ENCODE data around the gene LIFR. TPM values are rescaled to one million over a fixed set of nuclear protein-coding genes. Genes with fewer than 3 reads are reported as not detected.

LIFR gene
- polyA plus RNA-seq, 1 experiment, result 2.7 TPM

GRCh38 chr5:38589629-38590028, 33.2 kb upstream of the LIFR start:
- Histone ChIP-seq H3K27me3 (ENCODE audit: control insufficient read depth, insufficient read depth, low read length) (no peaks in the 10 kb centered on the region), H3K4me3 (ENCODE audit: low read depth, low read length) (no peak overlapping the region), H3K36me3 (ENCODE audit: control insufficient read depth, insufficient read depth, low read length) (no peaks in the 10 kb centered on the region)
- POLR2A ChIA-PET, result interaction anchor here (0.7 kb wide), 1 partner anchor 27 kb away, joined by 3 read pairs; no protein-coding TSS in a partner anchor
- no peak for TF ChIP-seq CTCF (IDR thresholded peaks at IDR 0.05; ENCODE audit: insufficient read depth, low read depth, low read length)
- no peak for DNase-seq (ENCODE audit: low read depth)
- CTCF ChIA-PET, result interaction anchor here (0.9 to 1.0 kb wide), 2 partner anchors 50 to 77 kb away, joined by 3 read pairs; no protein-coding TSS in a partner anchor

GRCh38 chr5:38585816-38586215, 29.4 kb upstream of the LIFR start:
- POLR2A ChIA-PET, result no interaction called here
- no peak for DNase-seq (ENCODE audit: low read depth)
- peaks cover 5% of the 10 kb centered on the region for H3K27me3 ChIP-seq (ENCODE audit: control insufficient read depth, insufficient read depth, low read length)
- no peak for TF ChIP-seq CTCF (IDR thresholded peaks at IDR 0.05; ENCODE audit: insufficient read depth, low read depth, low read length)
- H3K4me3 ChIP-seq (ENCODE audit: low read depth, low read length), result no peak overlapping the region
- no peaks in the 10 kb centered on the region for H3K36me3 ChIP-seq (ENCODE audit: control insufficient read depth, insufficient read depth, low read length)
- CTCF ChIA-PET, result interaction anchor here (1.3 kb wide), 1 partner anchor 20 kb away, joined by 3 read pairs; no protein-coding TSS in a partner anchor

- POLR2A ChIA-PET, result no interaction called here
- DNase-seq (ENCODE audit: low read depth), result no peak
These were observed 27.1 kb upstream of the LIFR start for GRCh38 chr5:38583500-38583899.

GRCh38 chr5:38582975-38583319, 26.5 kb upstream of the LIFR start:
- no peaks in the 10 kb centered on the region for H3K36me3 ChIP-seq (ENCODE audit: control insufficient read depth, insufficient read depth, low read length)
- no peak overlapping the region for H3K4me3 ChIP-seq (ENCODE audit: low read depth, low read length)
- no peak for DNase-seq (ENCODE audit: low read depth)
- POLR2A ChIA-PET, result no interaction called here
- CTCF ChIA-PET, result no interaction called here
- peaks cover 6% of the 10 kb centered on the region for H3K27me3 ChIP-seq (ENCODE audit: control insufficient read depth, insufficient read depth, low read length)
- TF ChIP-seq CTCF (IDR thresholded peaks at IDR 0.05; ENCODE audit: insufficient read depth, low read depth, low read length), result no peak

More at GRCh38 chr5:38583500-38583899, 27.1 kb upstream of the LIFR start:
- Histone ChIP-seq H3K4me3 (ENCODE audit: low read depth, low read length) (no peak overlapping the region), H3K36me3 (ENCODE audit: control insufficient read depth, insufficient read depth, low read length) (no peaks in the 10 kb centered on the region), H3K27me3 (ENCODE audit: control insufficient read depth, insufficient read depth, low read length) (peaks cover 6% of the 10 kb centered on the region)
- CTCF ChIA-PET, result no interaction called here
- TF ChIP-seq CTCF (IDR thresholded peaks at IDR 0.05; ENCODE audit: insufficient read depth, low read depth, low read length), result no peak

GRCh38 chr5:38582293-38582974, 26.0 kb upstream of the LIFR start:
- Histone ChIP-seq H3K36me3 (ENCODE audit: control insufficient read depth, insufficient read depth, low read length) (no peaks in the 10 kb centered on the region), H3K4me3 (ENCODE audit: low read depth, low read length) (no peak overlapping the region), H3K27me3 (ENCODE audit: control insufficient read depth, insufficient read depth, low read length) (peaks cover 6% of the 10 kb centered on the region)
- ChIA-PET POLR2A (no interaction called here), CTCF (interaction anchor here (1.7 kb wide), 1 partner anchor 162 kb away, joined by 3 read pairs; no protein-coding TSS in a partner anchor)
- TF ChIP-seq CTCF (IDR thresholded peaks at IDR 0.05; ENCODE audit: insufficient read depth, low read depth, low read length), result no peak
- no peak for DNase-seq (ENCODE audit: low read depth)
